GM21390 (cell line): ENCODE results near the gene SKIDA1.
A peak's percentile ranks its signal among the peaks of the same experiment; 100 is the strongest.

Source experiments
- ATAC-seq: cut with Tn5 transposase; IDR thresholded peaks from one replicate; pipeline ENCODE4 v1.9.1; 2021; ENCODE audit not compliant: unreplicated experiment

SKIDA1 gene

DNA sequence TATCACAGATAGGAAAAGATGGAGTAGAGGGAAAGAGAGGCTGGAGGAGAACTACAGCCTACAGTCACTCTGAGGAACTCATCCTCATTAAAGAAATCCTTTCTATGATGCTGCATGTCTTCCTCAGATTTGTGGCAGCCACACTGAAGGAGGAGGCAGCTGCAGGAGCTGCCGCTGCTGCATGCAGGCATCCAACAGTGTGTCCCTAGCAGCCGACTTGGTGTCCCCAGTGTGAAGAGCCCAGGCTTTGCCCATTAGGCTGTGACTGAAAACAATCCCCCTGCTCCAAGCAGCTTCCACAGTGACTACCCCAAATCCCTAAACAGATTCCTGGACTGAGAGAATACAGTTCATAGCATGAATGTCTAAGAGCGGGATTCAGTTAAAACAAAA lies 23.1 kb downstream of the SKIDA1 start:
- ATAC-seq = no peak

DNA sequence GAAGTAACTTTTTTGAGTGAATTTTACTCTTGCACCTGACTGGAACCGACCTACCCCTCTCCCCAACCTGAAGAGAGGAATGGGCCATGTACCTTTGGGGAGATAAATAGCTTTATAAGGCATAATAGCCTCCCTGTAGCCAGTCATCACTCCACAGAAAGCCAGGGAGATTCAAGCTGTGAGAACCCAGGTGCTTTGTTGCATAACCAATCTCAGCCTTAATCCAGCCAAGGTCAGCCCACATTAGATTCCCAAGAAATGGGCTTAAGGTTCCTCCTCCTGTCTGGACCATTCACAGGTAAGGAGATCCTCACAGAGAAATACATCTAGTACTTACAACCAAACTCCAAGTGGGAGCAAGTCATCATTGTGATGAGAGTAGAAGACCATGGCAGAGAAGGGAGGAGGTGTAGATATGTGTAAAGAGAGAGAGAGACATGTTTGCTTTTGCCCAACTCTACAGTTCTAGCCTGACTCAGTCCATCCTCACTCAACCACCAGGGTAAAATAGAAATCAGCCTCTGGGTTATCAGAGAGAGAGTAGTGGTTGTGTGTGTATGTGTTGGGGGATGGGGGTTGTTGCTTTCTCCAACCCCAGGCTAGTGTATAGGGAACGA lies 23.6 kb downstream of the SKIDA1 start:
- ATAC-seq = no peak

DNA sequence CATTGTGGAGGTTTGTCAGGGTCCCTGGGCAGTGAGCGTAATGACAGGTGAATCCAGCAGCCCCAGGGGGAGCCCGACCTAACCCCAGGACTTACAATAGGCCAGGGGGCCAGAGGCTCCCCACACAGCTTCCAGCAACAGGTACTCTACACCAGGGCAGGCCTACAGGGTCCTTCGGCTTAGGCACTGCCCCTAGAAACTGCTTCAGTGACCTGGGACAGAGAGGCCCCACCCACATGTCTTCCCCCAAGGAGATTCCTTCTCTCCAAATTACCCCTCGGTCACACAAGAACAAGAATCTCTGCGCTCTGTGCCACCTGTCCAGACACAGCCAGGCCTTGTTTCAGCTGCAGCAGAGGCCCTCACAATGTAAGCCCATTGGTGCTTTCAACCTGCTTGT lies 24.4 kb downstream of the SKIDA1 start:
- no peak for ATAC-seq

DNA sequence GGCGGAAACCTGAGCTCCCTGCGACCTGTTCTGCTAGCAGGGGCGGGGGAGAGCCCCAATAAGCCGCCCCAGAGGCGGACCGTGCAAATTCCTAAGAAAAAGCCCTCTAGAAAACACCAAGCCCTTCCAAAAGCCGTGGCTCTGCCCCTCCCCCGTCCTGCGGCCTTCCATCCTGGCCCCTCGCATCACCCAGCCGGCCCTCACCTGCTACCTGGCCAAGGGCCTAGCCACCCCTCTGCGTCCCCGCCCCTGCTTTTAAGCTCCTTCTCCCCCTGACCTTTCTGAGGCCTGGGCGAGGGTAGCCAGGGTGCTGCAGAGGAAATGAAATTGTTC lies 24.9 kb downstream of the SKIDA1 start:
- no peak for ATAC-seq

DNA sequence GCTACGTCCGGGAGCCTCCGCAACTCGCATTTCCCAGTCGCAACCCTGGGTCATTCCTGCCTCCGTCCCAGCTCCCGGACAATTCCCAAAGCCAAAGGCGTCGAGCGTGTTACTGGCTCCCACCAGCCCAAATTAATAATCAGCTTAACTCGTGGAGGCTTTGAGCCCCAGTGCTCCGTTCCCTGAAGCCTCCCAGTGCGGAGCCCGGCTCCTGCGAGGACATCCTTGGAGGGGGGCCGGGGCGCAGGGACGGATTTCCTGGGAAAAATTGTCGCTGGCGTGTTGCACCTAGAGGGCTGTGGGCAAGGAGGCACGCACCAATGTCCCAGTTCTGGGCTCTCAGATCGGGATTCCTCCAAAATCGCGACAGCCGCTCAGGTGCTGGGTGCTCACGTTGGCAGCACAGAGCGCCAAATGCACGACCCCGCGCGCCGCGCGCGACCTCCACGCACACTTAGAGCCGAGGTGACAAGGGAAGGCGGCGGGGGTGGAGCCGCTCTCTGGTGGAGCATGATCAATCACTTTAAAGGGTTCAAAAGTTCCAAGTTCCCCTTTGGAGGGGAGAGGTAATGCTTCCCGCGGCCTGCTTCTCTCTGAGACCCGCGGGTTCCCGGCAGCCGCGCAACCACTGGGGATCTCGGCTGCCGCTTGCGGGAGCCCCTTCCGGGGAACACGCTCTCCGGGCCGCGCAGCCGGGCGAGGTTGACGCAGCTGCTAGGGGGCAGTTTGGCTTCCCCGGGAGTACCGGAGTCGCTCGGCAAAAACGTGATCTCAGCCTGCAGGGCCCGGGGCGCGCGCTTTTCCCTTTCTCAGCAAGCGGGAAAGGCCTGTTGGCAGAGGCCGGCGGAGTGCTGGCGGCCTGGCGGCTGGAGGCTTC lies 25.5 kb downstream of the SKIDA1 start:
- ATAC-seq = no peak

DNA sequence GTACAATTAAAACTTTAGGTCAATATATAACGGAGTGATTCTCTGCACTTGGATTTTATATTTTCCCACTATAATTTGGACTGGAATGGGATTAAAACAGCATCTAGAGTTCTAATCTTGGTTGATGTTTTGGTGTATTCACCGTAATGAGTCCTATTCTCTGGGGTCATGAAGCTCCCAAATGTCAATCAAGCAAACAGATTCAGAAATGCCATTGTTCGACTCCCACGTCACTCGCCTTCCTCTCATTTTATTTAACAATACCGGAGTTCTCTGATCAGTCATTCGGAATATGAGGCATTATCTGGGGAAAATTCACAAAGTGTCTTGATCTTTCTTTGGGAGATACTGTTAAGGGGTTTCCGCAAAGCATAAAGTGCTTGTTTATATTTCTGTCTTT lies 26.5 kb downstream of the SKIDA1 start:
- ATAC-seq = no peak

DNA sequence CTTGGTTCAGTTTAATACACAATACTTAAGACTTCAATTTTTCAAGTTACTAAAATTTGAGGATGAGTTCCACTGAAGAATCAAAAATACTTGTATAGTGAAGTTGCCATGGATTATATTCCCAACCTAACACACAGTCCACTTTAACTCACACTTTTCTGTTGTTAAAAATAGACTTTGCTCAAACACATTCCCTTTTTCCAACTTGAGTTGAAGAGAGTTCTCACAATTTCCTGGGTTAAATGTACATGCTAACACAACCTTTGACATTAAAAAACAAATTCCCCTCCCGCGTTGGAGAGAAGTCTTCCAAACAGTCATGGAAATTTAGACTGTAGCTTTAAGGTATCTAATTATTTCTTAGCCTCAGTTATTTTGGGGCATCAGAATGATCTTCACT lies 27.1 kb downstream of the SKIDA1 start:
- ATAC-seq = no peak

DNA sequence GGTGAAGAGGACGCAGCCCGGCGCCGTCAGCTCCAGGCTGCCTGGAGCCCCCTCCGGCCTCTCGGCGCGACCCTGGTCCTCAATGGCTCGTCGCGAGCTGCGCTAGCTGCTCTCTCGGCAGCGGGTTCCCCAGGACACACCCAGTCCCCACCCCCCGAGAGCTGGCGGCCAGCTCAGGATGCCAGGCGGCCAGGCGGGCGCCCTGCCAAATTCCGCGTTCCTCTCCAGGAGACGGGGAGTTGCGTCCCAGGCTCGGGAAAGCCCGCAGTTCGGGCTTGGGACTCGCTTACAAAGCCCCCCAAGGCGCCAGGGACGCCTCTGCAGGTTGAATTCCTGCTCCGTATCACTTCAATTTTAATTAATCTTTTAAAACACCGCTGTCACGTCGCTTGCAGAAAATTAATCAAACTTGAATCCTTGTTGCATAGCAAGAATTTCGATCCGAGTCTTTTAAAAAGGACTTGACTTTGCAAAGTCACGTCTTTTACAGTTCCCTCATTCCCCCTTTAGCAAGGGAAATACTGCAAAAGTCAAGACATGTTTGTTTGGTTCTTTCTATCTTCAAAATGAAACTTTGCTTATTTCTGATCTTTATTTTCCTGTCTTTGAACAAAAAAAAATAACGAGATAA lies 28.2 kb downstream of the SKIDA1 start:
- no peak for ATAC-seq

DNA sequence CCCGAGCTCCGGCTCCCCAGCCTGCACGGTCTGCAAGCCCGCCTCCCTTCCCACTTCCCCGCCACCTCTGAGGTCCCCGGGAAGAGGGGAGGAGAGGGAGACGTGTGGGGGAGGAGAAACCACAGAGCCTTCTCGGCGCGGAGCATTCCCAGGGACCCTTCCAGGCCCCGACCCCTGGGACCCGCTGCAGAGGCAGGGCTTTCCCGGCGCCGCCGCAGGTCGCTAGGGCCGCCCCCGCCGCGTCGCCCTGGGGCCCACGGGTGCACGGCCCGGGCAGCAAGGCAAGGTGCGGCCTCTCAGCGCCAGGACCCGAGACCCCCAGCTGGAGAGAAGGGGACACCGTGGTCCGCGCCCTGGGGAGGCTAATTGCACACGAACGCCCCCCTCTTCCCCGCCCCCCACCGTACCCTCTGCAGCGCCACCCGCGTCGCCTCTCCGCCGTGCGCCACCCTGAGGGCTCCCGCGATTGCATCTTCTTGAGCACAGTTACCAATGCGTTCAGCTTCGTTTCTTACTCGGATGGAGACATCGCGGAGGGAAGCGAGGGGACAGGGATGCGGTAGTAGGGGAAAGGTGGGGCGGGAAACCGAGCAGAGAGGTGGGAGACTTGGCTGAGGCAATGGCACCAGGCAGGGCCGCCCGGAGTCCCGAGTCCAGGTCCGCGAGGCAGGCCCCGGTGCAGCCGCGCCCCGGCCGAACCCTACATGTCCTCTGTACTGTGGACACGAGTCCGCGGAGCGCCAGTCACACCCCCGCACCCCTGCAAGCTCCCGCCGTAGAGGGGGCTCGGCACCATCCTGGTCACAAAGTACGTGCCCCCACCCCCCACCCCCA lies 28.9 kb downstream of the SKIDA1 start:
- ATAC-seq = peak; percentile 46

DNA sequence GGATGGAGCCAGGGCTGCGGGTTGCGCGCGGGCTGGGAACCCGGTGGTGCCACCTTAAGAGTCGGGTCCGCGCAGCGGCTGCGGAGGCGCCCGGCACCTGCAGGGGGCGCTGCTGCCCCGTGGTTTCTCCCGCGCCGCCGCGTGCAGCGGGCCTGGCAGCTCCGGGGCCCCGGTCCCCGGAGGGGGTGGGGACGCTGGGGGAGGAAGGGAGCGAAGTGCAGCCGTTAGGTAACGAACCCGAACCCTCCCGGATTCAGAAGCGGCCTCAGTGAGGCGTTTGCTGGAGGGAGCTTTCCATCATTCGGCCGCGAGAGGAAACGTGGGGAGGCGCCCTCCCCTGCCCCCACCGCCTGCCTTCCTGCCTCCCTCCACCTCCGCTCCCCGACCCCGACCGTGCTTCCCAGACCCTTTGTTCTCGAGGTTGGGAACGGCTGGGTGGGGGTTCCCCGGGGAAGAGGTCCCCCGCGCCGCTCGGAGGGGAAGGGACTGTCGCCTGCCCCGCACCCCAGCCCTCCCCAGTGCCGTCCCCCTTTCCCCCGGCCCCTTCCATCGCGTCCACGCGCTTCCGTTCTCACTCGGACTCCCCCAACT lies 29.6 kb downstream of the SKIDA1 start:
- peak; percentile 70 for ATAC-seq

DNA sequence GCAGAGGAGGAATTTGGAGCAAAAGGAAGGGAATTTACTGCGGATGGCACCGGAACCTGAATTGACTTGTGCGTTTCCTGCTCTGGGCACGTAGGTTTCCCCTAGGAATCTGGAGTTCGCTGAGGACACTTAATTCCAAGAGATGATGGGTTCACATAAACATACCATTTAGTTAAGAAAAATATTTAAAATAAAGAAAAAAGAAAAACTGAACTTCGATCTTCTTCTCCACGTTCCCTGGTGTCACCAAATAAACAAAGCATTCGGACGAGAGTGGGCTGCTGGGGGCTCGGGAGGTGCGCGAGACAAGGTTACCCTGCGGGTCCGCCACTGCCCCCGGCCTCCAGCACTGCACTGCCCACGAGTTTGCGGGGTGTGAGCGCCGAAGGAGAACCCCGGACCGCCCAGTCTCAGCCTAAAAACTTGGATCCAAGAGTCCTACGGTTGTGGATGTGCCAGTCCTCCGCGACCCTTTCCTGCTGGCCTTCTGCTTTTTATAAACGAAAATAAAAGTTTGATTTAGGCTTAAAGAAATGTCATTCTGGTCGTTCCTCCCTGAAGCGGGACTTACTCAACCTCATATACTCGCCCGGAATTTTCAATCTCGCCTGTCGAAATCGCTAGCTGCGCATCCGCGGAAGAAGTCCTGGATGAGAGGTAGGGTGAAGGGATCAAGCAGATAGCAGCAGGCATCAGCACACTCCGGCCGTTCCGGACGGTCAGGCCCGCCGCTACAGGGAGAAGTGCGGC lies 30.3 kb downstream of the SKIDA1 start:
- peak; percentile 3 for ATAC-seq

DNA sequence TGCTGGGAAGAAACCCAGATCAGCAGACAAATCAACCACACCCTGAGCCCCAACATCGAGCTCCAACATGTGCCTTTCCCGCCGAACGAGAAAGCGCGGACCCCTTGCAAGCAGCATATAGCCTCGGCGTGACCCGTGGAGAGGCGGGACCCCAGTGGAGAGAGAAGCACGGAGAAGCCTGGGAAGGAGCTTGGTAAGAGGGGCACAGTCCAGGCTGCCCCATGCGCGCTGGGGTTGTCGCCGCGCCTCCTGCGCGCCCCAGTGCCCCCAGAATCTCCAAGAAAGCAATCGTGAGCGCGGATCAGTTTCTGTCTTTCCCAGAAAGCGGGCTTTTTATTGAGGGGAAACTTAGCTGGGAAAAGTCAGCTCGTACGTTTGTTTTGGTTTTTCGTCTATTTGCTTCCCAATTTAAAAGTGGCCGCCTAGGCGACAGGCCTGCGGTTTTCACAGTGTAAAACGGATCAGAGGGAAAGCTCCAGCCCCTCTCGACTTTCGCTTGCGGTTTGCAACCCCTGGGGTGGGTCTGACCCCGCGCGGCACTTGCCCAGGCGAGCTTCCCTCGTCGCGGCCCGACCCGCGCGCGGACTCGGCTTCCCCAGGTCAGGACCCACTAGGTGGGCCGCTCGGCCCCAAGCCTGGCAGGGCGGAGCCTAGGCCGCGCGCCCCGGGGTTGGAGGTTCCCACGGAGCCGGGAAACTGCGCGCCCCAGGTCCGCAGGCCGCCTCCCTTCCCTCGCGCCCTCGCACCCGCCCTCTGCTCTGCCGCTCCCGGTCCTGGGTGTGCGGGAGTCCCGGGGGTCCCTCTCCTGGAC lies 31.1 kb downstream of the SKIDA1 start:
- ATAC-seq = no peak

DNA sequence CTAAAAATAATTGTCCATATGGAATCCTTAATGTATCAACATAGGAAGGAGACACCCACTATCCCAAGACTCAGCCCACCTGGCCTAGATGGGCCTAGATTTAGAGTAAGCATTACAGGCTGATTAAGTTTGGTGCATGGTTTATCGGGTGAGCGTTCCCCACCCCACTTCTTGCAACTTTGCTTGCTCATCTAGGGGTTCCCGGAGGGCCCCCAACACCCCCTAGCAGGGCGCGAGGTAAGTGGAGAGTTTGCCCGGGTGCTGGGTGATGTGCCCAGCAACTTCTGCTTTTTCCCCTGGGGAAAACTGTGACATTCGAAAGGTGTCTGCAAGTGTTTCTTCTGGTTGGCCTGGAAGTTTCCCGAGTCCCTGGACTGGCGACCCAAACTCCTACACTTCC lies 31.7 kb downstream of the SKIDA1 start:
- no peak for ATAC-seq

DNA sequence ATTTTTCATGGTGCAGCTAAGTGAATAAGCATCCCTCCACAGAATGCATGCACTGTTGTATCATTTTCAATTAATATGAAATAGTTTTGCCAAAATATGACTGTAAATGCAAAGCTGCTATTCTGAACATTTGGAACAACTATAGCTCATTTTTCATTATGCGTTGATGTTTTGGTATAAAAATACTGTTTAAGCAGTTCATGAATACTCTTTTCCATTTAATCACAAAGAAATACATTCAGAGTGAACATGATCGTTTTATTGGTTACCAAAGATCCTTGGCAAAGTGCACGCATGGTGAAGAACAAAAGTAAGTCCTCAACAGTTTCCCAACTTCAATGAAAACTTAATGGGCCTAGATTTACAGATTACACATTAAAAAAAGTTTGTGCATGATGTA lies 33.1 kb downstream of the SKIDA1 start:
- no peak for ATAC-seq

DNA sequence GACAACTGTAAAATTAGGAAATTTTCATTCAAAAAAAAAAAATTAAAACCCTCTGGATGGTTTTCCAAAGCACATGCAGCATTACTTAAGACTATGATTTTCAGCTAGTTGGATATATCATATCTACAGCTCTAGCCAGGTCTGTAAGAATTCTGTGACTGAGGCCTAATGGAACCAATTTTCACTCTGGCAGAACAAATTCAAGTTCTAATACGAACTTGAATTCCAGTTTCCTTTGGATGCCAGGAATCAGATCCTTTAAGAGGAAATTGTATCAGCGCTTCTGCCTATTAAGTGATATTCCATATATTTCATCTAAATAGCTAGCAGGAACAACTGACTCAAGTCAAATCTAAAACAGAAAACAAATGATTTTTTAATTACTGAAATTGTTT lies 34.8 kb downstream of the SKIDA1 start:
- ATAC-seq = no peak

DNA sequence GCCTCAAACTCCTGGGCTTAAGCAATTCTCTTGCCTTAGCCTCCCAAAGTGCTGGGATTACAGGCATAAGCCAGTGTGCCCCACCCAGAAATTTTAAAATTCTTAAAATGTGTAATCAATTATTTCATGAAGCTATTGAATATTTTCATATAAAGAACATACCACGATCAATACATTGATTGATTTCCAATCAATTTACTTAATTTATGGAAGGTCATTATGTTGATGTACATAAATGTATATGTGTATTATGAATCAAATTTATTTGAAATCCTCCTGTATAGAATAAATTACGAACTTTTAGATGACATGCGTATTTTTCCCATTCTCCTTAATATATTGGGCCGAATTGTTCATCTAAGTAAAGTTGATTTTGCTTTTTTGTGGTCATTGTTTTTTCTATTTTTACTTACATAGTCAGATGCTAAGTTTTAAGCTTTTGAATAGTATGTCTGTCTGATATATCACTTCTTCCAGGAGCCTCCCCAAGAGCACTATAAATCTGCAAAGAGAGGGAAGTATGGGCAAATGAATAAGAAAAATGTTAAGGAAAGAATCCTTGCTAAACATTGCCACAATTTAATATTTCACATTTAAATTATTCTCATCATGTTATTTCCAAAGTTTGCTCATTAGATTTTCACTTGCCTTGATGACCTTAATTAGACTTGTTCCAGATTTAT lies 35.3 kb downstream of the SKIDA1 start:
- no peak for ATAC-seq

DNA sequence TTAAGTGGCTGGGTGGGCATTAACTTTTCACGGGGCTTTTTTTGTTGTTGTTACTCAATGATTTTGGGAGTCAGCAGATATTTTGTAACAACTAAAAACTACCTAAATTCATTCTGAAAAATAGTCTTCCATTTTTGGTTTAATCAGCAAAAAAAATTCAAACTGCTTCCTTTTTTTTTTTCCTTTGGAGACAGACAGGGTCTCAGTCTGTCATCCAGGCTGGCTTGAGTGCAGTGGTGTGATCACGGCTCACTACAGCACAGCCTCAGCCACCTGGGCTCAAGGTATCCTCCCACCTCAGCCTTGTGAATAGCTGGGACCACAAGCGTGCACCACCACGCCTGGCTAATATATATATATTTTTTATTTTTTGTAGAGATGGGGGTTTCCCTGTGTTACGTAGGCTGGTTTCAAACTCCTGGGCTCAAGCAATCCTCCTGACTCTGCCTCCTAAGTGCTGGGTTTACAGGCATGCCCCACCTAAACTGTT lies 36.5 kb downstream of the SKIDA1 start:
- no peak for ATAC-seq

DNA sequence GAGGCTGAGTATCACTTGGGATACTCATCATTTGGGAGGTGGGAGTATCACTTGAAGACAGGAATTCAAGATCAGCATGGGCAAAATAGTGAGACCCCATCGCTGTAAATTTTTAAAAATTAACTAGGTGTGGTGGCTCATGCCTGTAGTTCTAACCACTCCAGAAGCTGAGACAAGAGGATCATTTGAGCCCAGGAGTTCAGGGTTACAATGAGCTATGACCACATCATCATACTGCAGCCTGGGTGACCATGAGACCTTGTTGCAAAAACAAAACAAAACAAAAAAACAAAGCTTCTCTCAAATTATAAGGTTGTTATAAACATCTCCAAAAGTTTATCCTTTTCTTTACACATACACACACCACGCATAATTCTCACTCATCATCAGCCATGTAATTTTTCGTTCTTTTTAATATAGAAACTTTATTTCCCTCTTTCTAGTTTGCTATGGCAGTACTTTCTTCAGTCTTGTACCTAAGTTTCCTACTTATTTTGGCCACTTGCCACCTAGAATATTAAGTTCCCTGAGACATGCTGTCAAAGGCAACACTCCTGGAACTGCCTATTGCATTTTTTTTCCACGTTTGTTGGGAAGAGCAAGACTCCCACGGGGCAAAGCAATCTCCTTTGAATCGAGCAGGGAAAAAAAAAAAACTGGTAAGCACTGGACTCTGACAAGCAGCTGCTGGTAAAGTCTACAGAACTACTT lies 37.1 kb downstream of the SKIDA1 start:
- no peak for ATAC-seq
